T-helper 2 cell (primary cell): ENCODE results near the gene ZNF467.

ENCODE experiments used
- DNase-seq, 5 experiments: peaks; one replicate each; pipeline versions ENCODE4 v3.0.0 to v3.0.0-alpha.2; 2012 to 2022

Gene ZNF467

DNA sequence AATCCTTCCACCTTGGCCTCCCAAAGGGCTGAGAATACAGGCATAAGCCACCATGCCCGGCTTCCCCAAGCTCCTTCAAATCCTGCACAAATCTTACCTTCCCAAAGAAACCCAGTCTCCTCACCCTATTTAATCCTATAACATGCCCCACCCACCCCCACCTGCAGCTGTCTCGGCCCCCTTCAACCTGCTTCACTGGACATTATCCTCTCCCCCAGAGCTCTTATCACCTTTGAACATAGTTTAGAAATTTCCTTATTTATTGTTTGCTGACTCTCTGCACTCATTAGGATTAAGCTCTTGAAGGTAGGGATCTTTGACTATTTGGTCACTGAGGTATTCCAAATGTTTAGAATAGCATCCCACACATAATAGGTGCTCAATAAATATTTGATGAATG lies 3.5 kb downstream of the ZNF467 start:
- DNase-seq, result no peak

DNA sequence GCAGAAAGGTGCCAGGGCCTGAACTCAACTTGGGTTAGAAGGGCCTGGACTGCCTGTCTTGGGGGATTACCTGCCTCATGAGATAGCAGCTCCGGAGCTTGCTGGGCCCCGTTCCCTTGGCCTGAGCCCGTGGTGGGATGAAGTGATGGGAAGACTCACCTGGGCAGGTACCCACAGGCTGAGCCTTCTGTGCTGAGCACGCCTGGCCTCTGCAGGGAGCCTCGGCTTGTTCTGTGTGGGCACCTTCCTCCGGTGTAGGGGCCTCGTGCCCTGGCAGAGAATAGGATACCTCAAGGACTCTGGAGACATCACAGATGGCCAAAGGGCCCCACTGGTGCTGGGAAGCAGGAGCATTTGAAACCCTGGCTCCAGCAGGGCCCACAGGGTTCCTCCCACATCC lies 4.5 kb downstream of the ZNF467 start:
- no peak for DNase-seq

DNA sequence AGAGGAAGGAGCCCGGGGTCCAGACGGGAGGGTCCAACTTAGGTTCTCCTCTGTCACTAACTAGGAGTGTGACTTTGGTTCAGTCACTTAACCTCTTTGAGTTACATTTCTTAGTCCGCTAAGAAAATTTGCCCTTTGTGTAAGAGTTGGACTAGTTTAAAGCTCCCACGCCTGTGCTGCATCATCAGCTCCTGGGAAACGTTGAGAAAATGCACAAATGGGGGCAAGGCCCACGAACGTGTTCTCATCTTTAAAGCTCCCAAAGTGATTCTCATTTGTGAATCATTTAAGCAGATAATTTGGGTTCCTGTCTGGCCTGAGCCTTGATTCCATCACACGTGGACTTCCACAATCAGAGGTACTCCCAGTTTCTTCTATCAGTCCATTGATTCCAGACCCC lies 6.3 kb downstream of the ZNF467 start:
- DNase-seq, result no peak

DNA sequence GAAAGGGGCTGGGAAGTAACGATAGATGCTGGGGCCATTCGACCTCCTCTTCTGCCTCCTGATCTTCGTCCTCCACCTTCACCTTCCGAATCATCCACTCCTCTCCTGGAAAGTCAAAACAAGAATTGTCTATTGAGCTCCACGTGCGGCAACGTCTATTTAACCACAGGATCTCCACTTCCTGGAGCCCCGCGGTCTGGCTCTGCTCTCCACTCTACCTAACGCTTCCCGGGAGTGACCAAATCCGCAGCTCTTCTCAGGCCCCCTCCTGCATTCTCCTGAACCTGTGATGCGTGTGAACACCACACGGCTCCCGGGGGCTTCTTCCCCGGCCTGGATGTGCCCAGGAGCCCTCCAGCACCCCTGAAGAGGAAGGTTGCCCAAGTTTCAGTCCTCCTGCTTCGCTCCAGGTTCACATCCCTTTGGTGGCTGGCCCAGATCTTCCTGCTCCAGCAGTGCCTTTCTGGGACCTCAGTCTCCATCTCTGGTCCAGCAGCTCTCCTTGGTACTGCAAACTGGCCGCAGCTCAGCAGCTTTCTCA lies 7.2 kb downstream of the ZNF467 start:
- DNase-seq, result no peak

DNA sequence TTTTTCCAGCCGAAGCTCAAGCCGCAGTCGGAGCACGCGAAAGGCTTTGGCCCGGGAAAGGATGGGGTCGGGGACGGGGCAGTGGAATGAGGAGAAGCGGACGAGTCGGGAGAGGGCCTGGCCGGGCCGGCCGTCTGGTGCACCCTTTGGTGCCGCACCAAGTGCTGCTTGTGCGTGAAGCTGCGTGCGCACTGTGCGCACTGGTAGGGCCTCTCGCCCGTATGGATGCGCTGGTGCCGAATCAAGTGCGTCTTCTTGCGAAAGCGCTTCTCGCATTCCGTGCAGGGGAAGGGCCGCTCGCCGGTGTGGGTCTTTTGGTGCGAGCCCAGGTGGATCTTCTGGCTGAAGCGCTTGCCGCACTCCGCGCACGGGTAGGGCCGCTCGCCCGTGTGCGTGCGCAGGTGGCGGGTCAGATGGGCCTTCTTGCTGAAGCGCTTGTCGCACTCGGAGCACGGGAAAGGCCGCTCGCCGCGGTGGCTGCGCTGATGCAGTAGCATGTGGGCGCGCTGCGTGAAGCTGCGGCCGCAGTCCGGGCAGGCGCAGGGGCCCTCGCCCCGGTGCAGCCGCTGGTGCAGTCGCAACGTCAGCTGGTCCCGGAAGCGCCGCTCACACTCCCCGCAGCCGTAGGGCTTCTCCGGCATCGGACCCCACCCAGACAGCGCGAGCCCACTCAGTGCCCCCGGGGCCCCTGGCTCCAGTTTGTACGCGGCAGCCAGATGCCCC lies 7.8 kb downstream of the ZNF467 start:
- DNase-seq, result no peak

DNA sequence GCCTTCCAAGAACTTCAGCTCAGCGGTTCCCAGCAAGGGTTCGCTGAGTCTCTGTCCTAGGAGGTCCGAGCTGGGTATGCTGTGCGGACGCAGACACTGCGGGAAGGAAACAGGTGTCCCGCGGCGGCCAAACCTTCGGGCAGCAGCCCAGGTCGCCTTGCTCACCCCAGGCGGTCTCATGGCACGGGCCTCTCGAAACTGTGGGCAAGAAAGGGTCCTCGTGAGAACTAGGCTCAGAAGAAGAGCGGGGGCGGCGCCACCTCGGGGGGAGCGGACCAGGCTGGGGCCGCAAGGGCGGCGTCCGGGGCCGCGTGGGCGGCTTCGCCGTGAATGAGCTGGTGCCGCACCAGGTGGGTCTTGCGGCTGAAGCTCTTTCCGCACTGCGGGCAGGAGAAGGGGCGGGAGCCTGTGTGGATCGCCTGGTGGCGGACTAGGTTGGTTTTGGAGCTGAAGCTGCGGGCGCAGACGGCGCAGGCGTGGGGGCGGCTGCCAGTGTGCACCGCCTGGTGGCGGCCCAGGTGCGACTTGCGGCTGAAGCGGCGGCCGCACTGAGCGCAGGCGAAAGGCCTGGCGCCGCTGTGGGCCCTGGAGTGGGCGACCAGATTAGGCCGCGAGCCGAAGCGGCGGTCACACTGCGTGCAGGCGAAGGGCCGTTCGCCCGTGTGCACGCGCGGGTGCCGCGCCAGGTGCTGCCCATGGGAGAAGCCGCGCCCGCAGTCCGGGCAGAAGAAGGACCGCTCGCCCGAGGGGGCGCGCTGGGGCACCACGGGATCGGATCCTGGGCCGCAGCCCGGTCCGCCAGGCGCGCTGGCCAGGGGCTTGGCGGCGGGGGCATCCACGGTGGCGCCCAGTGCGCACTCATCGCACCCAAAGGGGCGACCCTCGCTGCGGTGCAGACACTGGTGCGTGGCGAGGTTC lies 8.6 kb downstream of the ZNF467 start:
- no peak for DNase-seq

DNA sequence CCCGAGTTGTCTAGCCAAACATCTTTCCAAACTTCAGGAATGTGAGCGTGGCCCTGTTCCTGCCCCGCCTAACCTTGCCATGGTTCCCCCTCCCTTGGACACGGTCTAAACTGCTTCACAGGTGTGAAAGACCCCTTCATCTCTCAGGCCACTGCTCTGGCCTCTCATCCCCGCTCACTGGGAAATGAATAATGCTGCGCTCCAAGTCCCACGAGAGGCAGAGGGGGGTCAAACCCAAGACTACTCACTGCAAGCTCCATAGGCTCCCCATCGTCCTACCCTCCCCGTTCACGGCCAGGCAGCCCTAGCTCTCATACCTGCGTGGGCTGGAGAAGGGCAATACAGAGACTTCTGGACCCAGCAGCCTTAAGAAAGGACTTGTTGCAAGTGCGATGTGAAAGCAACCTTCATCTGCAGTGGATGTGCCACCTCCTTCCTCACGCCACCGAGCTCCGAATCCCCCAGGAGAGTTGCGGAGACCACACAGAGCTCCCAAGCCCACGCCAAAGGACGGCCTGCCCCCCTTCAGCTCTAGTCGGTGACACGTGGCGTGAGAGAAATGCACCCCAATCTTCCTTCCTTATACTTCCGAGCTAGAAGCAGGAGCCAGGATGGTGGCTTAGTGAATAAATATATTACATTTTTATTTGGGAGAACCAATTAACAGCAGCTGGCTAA lies 9.7 kb downstream of the ZNF467 start:
- no peak for DNase-seq

DNA sequence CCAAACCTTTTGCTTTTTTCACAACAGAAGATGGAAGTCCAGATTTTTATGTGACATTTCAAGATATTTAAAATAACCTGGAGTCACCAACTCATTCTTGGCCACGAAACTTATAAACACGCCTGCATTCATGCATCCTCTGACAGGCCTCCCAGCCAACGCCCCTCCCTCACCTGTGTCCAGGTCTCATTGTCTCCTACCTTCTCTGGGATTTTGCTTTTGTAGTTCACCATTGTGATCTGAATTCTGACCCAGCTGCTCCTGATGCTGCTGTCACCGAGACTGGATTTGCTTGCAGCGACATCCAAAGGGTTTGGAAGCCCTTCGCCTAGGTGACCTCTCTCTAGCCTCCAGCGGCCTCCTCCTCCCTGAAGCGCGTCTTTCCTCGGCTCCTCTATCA lies 10.8 kb downstream of the ZNF467 start:
- DNase-seq, result no peak

DNA sequence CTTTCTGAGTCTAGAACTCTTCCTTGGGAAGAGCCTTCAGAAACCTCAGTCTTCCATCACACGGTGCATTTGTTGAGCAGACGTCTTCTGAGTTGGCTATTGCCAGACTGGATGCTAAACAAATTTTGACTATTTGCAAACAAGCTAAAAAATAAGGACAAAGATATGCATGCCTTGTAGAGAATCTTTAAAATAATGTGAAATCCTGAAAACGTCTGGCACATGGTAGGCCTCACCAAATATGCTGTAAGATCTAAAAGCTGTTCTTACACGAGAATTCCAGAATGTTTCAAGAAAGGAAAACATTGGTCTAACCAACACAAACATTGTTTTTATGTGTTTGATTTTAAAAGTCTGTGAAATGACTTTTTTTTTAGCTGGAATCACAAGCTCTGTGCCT lies 11.3 kb downstream of the ZNF467 start:
- no peak for DNase-seq

DNA sequence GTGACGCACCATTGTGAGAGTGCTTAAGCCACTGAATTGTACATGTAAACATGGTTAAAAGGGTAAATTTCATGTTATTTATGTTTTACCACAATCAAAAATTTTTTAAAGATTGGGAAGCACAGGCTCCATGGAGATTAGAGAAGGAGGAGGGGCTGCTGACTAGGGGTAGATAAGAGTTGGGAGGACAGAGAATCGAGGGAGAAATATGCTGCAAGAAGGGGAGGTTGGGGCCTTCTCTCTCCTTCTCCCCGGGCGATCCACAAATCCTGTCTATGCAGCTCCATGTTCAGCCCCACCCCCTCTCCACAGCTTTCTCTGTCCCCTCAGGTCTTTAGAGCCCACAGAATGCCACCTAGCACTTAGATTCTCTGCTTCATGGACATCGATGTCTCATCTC lies 12.1 kb downstream of the ZNF467 start:
- DNase-seq, result no peak

DNA sequence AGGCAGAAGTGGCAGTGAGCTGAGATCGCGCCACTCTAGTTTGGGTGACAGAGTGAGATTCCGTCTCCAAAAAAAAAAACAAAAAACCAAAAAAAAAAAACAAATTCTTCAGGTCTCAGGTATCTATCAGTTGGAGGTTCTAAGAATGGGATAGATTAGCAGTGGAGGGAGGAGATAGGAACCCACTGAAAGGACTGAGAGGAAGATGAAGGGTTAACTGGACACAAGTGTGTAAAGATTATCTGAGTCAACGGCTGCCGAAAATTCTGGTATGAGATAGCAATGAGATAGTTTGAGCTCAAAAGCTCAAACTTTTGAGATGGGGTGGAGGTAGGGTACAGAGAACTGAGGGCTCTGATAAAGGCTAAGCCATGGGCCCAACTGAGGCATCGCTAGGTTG lies 12.8 kb downstream of the ZNF467 start:
- DNase-seq, result no peak

DNA sequence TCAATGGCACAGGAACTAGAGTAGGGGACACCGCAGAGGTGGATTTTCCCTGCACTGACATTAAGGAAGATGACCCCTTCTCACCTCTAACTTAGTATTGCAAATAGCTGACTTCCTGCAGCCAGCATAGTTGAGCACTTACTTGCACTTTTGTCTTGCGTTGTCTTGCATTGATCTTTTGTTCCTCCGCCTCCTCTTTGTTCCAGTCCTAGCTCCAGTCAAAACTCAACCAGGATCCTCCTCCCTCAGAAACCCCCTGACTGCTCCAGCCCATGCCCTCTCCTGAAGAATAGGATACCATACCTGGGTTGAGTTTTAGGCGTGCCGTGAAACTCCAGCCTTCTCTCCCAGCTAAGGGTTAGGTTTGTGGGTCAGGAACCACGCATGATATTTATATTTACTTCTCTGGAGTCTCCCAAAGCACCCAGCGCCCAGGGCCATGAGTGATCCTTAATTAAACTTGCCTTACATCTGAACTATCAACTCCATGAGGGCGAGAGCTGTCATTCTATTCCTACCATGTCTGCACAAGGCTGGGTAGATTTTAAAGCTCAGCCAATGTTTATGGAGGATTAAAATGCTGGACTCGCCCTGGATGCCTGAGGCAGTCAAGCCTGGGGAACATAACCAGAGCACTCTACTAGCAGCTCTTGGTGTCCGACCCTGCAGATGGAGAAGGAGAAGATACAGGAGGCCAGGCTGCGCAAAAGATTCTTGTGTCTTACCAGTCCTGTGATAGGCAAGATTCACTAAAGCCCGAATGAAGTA lies 14.1 kb downstream of the ZNF467 start:
- no peak for DNase-seq

DNA sequence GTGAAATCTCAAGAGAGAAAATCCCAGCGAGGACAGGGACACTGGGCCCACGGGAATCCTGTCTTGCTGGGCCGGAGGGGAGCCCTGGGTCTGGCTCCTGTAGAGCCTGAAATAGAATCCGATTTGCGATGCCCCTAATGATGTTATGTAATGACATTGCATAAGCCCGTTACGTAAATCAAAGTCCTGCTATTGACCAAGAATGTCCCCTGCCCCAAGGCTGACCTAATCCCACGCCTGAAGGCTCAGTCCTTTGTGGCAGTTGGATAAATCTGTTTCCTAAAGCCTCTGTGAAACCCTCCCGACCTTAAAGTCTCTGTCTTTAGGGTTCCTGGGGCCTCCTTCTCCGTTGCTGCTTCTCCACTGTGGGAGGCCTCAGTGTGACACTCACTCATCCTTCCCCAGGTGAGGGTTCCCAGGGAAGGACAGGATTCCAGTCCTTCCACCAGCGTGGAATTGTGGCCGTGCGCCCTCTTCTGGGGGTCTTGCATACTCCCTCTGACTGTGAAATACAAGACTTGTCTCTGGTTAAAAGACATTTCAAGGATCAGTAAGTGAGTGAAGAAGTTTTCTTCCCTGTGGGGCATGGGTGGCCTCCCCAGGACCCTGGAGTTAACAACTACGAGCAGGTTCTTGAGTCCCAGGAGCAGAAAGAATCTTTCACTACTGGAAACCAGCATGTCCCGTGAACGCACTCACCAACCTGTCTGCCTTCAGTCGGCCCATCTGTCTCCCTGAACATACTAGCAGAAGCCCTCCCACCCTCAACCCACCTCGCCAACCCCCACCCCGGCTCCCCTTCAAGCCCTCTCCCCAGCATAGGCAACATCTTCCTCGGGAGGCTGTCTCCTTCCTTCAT lies 19.8 kb downstream of the ZNF467 start:
- no peak for DNase-seq

DNA sequence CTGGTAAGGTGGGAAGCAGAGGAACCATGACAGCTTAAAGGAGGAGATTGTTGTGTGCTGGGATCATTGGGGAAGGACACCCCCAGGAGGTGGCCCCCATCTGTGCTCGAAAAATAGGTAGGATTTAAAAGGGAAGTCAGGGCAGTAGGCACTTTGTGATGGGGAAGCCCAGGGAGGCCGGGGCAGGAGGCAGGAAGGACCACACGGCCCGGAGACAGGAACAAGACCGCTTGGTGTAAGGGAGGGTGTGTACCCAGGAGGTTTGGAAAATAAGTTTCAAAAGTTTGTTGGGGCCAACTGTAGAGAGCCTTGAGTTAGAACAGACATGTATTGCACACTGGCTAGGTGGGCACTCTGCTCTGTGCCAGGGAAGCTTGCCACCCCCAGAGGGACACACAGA lies 20.7 kb downstream of the ZNF467 start:
- DNase-seq, result no peak

DNA sequence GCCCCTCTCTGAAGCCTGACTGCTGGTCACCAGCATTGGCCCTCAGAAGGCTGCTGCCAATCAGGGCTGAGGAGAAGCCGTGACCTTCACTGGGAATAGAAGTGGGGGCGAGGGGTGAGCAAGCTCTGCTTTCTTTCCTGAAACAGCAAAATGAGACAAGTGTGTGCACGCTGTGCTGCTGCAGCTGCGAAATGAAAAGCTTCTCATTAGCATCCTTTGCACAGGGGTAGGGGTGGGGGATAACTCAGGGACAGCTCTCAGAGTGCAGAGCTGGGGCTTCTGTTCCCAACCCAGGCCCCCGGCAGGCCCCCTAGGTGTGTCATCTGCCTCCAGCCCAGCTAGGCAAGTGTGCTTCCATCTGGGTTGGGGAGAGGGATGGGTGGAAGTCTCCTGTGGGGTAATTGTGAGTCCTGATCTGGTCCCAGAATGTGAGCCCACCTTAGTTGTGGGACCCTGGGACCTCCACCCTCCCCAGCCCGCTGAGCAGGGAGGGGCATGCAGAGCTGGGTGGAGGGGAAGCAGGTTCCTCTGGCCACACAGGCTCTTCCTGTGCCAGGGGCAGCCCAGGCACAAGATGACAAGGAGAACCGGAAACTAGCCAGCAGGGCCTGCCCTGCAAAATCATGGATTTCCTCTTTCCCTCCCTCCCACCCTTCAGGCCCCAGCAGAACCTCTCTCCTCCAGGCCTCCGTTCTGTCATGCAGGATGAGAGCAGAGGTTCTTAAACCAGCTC lies 22.2 kb downstream of the ZNF467 start:
- DNase-seq, result no peak

DNA sequence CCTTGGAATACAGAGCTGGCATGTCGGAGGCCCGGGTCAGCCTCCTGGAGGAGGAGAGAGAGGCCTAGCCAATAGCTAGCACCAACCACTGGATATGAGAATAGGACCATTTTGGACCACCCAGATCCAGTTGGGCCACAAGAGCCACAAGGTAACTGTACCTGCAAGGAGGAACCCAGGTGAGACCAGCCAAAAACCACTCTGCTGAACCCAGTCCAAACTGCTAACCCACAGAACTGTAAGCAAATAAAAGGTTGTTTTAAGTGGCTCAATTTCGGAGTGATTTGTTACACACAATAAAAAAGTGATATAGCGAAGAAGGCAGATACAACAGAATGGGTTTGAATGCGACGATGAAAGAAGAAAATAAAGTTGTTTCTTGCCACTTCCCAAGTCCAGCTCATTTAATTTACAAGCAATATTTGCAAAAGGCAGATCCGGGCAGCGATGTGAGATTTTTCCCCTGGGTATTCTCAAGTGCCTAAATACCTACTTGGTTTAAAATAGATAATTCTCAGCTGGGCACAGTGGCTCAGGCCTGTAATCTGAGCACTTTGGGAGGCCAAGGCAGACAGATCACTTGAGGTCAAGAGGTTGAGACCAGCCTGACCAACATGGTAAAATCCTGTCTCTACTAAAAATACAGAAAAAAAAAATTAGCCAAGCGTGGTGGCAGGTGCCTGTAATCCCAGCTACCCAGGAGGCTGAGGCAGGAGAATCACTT lies 23.1 kb downstream of the ZNF467 start:
- DNase-seq, result no peak

DNA sequence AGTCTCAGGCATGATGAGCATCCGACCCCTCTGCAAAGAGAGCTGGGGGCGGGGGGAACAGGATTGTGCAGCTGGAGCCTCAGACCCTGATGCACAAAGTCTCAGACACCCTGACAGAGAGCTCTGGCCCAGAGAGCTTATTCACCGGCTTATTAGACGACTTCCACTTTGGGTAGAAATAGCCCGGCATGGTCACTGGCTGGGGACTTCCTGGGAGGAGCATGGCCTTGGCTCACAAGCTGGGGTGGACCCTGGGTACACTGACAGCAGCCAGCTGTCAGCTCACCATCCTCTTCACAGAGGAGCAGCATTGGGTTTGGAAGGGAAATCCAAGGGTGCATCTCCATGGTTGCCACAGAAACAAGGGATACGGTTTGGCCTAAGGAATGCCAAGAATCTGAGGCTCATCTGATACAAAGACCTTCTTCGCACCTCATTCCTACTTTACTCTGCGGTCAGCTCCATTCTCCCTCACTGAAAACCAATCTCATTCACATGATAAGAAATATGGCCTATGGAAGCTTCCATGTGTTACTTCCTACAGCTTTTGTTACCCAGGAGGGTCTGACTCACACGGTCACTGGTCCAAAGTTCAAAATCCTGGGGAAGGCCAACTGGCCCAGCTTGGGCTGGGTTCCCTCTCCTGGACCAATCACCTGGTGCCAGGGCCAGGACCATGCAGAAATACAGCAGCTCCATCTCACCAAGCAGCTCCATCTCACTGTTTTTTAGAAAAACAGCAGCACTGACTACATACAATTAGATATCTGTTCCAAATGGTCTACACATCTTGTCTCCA lies 25.1 kb downstream of the ZNF467 start:
- DNase-seq, result no peak

DNA sequence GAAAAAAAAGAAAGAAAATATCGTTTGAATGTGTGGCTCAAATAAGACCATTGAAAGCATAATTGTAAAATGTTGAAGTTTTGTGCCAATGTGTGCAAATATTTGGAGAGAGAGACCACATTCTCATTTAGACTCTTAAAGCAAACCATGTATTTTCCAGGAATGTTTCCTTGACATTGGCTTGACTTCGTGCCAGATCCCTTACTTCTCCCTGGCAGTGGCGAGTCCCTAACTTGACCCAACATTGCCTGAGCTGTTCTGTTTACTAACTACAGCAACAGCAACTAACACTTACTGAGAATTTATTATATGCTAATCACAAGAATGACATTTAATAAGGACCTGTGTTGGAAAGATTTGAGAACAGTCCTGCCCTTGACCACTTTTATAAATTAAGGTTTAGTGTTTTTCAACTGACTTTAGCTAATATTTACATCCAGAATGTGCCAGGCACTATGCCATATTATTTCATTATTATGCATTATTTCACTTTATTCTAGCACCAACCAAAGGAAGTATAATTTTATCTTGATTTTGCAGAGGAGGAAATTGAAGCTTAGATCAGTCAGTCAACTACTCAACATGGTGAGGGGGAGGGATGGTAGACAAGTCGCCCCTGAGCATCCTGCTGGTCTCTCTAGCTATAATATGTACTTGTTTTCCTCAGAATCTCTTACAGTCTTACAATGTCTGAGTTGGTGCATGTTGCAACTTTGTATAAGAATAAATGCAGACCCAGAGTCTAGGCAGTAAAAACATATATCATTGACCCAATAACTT lies 29.7 kb downstream of the ZNF467 start:
- no peak for DNase-seq
